Panc1 (cell line): Measurements from ENCODE around the gene FAM193A. TPM values are rescaled to one million over a fixed set of nuclear protein-coding genes. Genes with fewer than 3 reads are reported as not detected.

Experiments used
- ATAC-seq: fragments of 200-7000 bp; cut with Tn5 transposase; 2 replicates; pipeline ENCODE4 v1.9.1; 2020; ENCODE audit warnings: mild to moderate bottlenecking, moderate library complexity
- BruUV-seq: library from RNA; stranded (reverse); fragments of 400-500 nt; replicated peaks from 2 replicates; lab custom pipeline; 2021; lab: Mats Ljungman, UMichigan
- CTCF ChIA-PET: fragments of 300-600 bp; sonication (Branson Sonifier 250); formaldehyde crosslinking; loops from one replicate; lab custom pipeline; 2022; ENCODE audit warnings: antibody characterized with exemption; lab: Charles Lee
- POLR2A ChIA-PET: fragments of 300-600 bp; sonication (Branson Sonifier 250); formaldehyde crosslinking; loops from one replicate; lab custom pipeline; 2022; ENCODE audit warnings: antibody characterized with exemption; lab: Charles Lee
- DNase-seq: peaks from one replicate; pipeline ENCODE4 v3.0.0-alpha.2; 2010; ENCODE audit warnings: low read depth, low spot score
- H3K27ac ChIP-seq: 2 replicates; pipeline ENCODE4 v1.5.1; 2011; ENCODE audit warnings: mild to moderate bottlenecking, low read length, inconsistent platforms
- H3K27me3 ChIP-seq: fragments of 200-500 bp; sonication (Bioruptor generic); 2 replicates; pipeline ENCODE4 v1.6.0; 2014; ENCODE audit warnings: low read length, inconsistent platforms; ENCODE audit not compliant: control insufficient read depth, insufficient read depth
- H3K36me3 ChIP-seq: fragments of 200-500 bp; sonication (Bioruptor generic); 2 replicates; pipeline ENCODE4 v1.5.1; 2014; ENCODE audit warnings: inconsistent platforms, mild to moderate bottlenecking, low read length, moderate library complexity; ENCODE audit not compliant: control insufficient read depth, insufficient read depth
- H3K4me1 ChIP-seq: 2 replicates; pipeline ENCODE4 v1.5.1; 2011; ENCODE audit warnings: inconsistent platforms, mild to moderate bottlenecking, low read length, moderate library complexity; ENCODE audit not compliant: control insufficient read depth, insufficient read depth
- H3K4me3 ChIP-seq, 2 experiments: 2 replicates each; pipeline ENCODE4 v1.5.1; 2011 to 2012; ENCODE audit warnings: low read depth in 2 of 2, low read length in 2 of 2, mild to moderate bottlenecking in 2 of 2, inconsistent platforms in 1 of 2, moderate library complexity in 1 of 2
- H3K9me3 ChIP-seq: fragments of 200-500 bp; sonication (Bioruptor generic); 2 replicates; pipeline ENCODE4 v1.5.1; 2014; ENCODE audit warnings: low read depth, mild to moderate bottlenecking, inconsistent platforms, low read length, moderate library complexity; ENCODE audit not compliant: control insufficient read depth, insufficient read depth
- CTCF ChIP-seq: fragments of 450-650 bp; IDR thresholded peaks from 2 replicates; pipeline ENCODE4 v1.5.1; 2017; ENCODE audit warnings: mild to moderate bottlenecking
- POLR2AphosphoS5 ChIP-seq: IDR thresholded peaks from 2 replicates; pipeline ENCODE4 v1.6.1; 2012; ENCODE audit warnings: mild to moderate bottlenecking, low read depth, low read length, moderate library complexity
- SIN3A ChIP-seq: IDR thresholded peaks from 2 replicates; pipeline ENCODE4 v1.6.1; 2012; ENCODE audit warnings: low read depth, mild to moderate bottlenecking, low read length, moderate library complexity, borderline replicate concordance; ENCODE audit not compliant: insufficient read depth
- TCF7L2 ChIP-seq: IDR thresholded peaks from 2 replicates; pipeline ENCODE4 v1.6.1; 2011; ENCODE audit warnings: mild to moderate bottlenecking, low read depth, low read length, inconsistent platforms
- in situ Hi-C: cut with HindIII; loops from 2 replicates; pipeline ENCODE4 v1.10.0; 2016; ENCODE audit warnings: low sequenced_read_pairs, low pct_unique_long_range_greater_than_20kb
- intact Hi-C: fragments of 100-400 bp; cut with micrococcal nuclease; formaldehyde crosslinking; loops from one replicate; pipeline ENCODE4 v1.10.0; 2022; ENCODE audit not compliant: unreplicated experiment
- total RNA-seq: library from RNA; stranded (reverse); gene quantifications from one replicate; pipeline ENCODE4 v1.2.1, GENCODE V29; 2021; ENCODE audit not compliant: unreplicated experiment
- TF ChIP-seq, protein P1 (sequence below), 2 experiments: IDR thresholded peaks; 2 replicates each; pipeline ENCODE4 v1.6.1; 2011 to 2012; ENCODE audit warnings: low read depth in 2 of 2, control low read depth in 1 of 2, low read length in 1 of 2, mild to moderate bottlenecking in 1 of 2, moderate library complexity in 1 of 2; ENCODE audit not compliant: insufficient read depth in 1 of 2

The FAM193A gene
- total RNA-seq, 1 experiment from 2014 or later: 25.7 TPM

DNA sequence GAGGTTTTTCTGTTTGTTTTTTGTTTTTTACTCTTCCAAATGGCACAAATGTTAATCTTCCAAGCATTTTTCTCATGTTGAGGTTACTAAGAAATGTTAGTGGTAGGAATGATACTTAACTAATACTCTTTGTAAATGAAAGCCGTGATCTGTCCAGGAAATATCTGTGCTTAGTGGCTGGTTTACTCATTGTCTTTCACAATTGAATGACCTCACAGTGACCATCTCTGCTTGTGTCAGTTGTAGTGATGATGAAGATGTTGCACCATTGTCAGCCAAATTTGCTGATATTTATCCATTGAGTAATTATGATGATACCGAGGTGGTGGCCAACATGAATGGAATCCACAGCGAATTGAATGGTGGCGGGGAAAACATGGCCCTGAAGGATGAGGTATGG is 126.2 kb downstream of the FAM193A start:
- intact Hi-C loops (no loop called here), in situ Hi-C loops (no loop called here)
- Histone ChIP-seq H3K36me3 (peaks cover under 1% of the 10 kb centered on the region; the same call in 1 of the 2 replicates), H3K27me3 (no peaks in the 10 kb centered on the region), H3K4me1 (peaks cover 7% of the 10 kb centered on the region), H3K9me3 (no peaks in the 10 kb centered on the region), H3K27ac (no peak overlapping the region), H3K4me3 (no peak overlapping the region)
- no TSS peak for BruUV-seq
- ChIA-PET POLR2A (no interaction called here), CTCF (no interaction called here)
- DNase-seq (no peak), ATAC-seq (no peak)
- no peak for TF ChIP-seq CTCF

DNA sequence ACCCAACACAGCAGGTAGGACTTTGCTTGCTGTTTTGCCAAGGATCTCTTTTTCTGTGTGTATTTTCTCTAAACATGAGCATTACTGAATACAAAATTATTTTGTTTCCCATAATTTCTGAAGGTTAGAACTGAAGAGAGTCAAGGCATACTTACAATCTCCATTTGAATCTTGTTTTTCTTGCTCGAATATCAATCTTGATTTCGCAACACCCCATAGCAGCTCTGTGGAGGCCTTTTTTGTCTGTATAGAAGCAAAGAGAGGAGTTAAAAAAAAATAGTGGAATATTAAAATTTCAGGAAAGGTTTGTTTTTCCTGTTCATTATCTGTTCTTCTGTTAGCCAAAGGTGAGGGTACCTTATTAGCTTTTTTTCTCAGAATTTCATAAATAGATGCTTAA is 126.8 kb downstream of the FAM193A start:
- Histone ChIP-seq H3K4me3 (no peak overlapping the region), H3K27me3 (no peaks in the 10 kb centered on the region), H3K36me3 (no peaks in the 10 kb centered on the region; the same call in 1 of the 2 replicates), H3K27ac (no peak overlapping the region), H3K4me1 (peaks cover 7% of the 10 kb centered on the region), H3K9me3 (no peaks in the 10 kb centered on the region)
- no peak for ATAC-seq
- in situ Hi-C loops (no loop called here), intact Hi-C loops (no loop called here)
- ChIA-PET POLR2A (no interaction called here), CTCF (no interaction called here)
- no peak for DNase-seq
- TF ChIP-seq POLR2AphosphoS5: no peak
- no peak for TF ChIP-seq SIN3A
- TF ChIP-seq TCF7L2: no peak
- TF ChIP-seq, protein P1, sequence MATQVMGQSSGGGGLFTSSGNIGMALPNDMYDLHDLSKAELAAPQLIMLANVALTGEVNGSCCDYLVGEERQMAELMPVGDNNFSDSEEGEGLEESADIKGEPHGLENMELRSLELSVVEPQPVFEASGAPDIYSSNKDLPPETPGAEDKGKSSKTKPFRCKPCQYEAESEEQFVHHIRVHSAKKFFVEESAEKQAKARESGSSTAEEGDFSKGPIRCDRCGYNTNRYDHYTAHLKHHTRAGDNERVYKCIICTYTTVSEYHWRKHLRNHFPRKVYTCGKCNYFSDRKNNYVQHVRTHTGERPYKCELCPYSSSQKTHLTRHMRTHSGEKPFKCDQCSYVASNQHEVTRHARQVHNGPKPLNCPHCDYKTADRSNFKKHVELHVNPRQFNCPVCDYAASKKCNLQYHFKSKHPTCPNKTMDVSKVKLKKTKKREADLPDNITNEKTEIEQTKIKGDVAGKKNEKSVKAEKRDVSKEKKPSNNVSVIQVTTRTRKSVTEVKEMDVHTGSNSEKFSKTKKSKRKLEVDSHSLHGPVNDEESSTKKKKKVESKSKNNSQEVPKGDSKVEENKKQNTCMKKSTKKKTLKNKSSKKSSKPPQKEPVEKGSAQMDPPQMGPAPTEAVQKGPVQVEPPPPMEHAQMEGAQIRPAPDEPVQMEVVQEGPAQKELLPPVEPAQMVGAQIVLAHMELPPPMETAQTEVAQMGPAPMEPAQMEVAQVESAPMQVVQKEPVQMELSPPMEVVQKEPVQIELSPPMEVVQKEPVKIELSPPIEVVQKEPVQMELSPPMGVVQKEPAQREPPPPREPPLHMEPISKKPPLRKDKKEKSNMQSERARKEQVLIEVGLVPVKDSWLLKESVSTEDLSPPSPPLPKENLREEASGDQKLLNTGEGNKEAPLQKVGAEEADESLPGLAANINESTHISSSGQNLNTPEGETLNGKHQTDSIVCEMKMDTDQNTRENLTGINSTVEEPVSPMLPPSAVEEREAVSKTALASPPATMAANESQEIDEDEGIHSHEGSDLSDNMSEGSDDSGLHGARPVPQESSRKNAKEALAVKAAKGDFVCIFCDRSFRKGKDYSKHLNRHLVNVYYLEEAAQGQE (IDR thresholded peaks at IDR 0.05; ENCODE audit: insufficient read depth in 1 of 2, low read depth in 2 of 2, low read length in 1 of 2): no peak
- no peak for TF ChIP-seq CTCF
- BruUV-seq: no TSS peak
